ENCODE data around the gene ADGB.

ADGB gene

DNA sequence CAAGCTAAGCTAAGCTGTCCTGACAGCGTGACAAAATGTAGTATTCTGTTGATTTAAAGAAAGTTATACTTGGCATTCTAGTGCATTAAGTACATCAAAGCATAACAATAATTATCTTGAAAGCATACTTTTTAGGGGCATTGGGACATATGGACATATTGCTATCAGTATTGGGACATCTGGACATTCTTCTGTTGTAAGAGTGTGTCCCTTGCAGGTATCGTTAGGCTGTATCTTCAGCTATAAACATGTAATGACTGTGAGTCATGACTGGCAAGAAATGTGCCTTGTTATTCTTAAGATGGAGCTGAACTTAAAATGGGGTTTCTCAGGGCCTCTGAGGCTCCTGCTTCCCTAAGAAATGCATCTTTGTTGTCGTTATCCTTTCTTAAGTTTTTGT lies 74.3 kb downstream of the ADGB start:
- no peaks in the 10 kb centered on the region for H3K36me3 ChIP-seq (ENCODE audit: control insufficient read depth, insufficient read depth, low read length)
- no peaks in the 10 kb centered on the region for H3K4me1 ChIP-seq (ENCODE audit: control insufficient read depth, insufficient read depth, low read length, poor library complexity, severe bottlenecking)
- H3K9me3 ChIP-seq (ENCODE audit: control insufficient read depth, low read length): no peaks in the 10 kb centered on the region
- 88% methylated on average over 1 of the region's 3 CpGs for WGBS, 2 experiments (ENCODE audit: insufficient coverage in 2 of 2)
- H3K27ac ChIP-seq (ENCODE audit: low read depth, low read length, severe bottlenecking): no peak overlapping the region
- no peak overlapping the region for H3K4me3 ChIP-seq (ENCODE audit: extremely low read depth, insufficient read depth, low read length, poor library complexity, severe bottlenecking)

DNA sequence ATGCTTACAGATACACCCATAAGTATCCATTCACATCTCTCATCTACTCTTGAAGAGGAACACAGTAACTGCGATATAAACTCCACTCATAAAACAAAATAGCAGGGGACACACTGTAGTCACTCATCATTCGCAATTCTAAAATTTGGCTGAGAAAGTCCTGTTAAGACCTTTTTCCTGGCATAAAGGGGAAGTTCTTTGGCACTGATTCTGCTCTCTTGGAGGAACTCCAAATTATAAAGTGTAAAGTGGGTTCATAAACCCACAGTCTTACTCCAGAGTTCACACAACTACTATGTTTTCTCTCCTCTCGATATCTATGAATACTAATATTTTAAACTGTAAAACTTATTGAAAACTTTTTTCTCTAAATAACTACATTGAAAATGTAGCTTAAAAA lies 80.6 kb downstream of the ADGB start:
- H3K36me3 ChIP-seq (ENCODE audit: control insufficient read depth, insufficient read depth, low read length): no peaks in the 10 kb centered on the region
- H3K4me3 ChIP-seq (ENCODE audit: extremely low read depth, insufficient read depth, low read length, poor library complexity, severe bottlenecking): no peak overlapping the region
- no peak overlapping the region for H3K27ac ChIP-seq (ENCODE audit: low read depth, low read length, severe bottlenecking)
- WGBS, 2 experiments (ENCODE audit: insufficient coverage in 2 of 2): no CpG with 5 or more reads among the region's 3 CpGs
- no peaks in the 10 kb centered on the region for H3K4me1 ChIP-seq (ENCODE audit: control insufficient read depth, insufficient read depth, low read length, poor library complexity, severe bottlenecking)
- H3K9me3 ChIP-seq (ENCODE audit: control insufficient read depth, low read length): no peaks in the 10 kb centered on the region

DNA sequence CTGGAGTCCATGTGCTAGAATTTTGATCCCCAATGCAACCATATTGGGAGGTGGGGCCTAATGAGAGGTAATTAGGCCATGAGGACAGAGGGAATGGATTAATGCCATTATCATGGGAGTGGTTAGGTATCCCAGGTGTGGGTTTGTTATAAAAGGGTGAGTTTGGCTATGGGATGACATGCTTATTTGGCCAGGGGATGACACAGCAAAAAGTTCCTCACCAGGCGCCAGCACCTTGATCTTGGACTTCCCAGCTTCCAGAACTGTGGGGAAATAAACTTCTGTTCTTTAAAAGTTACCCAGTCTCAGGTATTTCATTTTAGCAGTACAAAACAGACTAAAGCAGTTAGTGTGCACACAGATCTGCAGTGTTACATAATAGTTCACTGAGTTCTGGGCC lies 84.1 kb downstream of the ADGB start:
- H3K27ac ChIP-seq (ENCODE audit: low read depth, low read length, severe bottlenecking): no peak overlapping the region
- WGBS, 2 experiments (ENCODE audit: insufficient coverage in 2 of 2): 80 to 100% methylated on average over 1 of the region's 1 CpG
- no peaks in the 10 kb centered on the region for H3K36me3 ChIP-seq (ENCODE audit: control insufficient read depth, insufficient read depth, low read length)
- no peak overlapping the region for H3K4me3 ChIP-seq (ENCODE audit: extremely low read depth, insufficient read depth, low read length, poor library complexity, severe bottlenecking)
- no peaks in the 10 kb centered on the region for H3K4me1 ChIP-seq (ENCODE audit: control insufficient read depth, insufficient read depth, low read length, poor library complexity, severe bottlenecking)
- no peaks in the 10 kb centered on the region for H3K9me3 ChIP-seq (ENCODE audit: control insufficient read depth, low read length)

DNA sequence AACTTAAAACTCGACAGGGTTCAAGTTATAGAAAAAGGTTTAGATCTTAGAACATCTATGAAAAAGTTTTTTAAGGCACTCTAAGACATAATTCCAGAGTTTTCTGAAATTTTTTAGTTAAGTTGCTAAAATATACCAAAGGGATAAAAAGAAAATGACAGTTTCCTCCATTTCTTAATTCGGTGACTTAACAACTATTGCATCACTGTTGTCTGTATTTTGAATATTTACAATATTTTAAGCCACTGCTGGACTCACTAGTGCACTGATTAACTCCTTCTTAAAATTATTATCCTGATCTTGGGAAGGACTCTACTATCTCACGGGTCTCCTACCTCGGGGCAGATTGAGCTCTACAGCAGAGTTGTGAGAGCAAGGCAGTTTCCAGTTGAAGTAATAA lies 91.0 kb downstream of the ADGB start:
- Histone ChIP-seq H3K4me1 (ENCODE audit: control insufficient read depth, insufficient read depth, low read length, poor library complexity, severe bottlenecking) (no peaks in the 10 kb centered on the region), H3K9me3 (ENCODE audit: control insufficient read depth, low read length) (no peaks in the 10 kb centered on the region), H3K36me3 (ENCODE audit: control insufficient read depth, insufficient read depth, low read length) (no peaks in the 10 kb centered on the region), H3K27ac (ENCODE audit: low read depth, low read length, severe bottlenecking) (no peak overlapping the region), H3K4me3 (ENCODE audit: extremely low read depth, insufficient read depth, low read length, poor library complexity, severe bottlenecking) (no peak overlapping the region)
- 84% methylated on average over 2 of the region's 4 CpGs; no CpG with 5 or more reads in 1 of the 2 experiments for WGBS, 2 experiments (ENCODE audit: insufficient coverage in 2 of 2)

DNA sequence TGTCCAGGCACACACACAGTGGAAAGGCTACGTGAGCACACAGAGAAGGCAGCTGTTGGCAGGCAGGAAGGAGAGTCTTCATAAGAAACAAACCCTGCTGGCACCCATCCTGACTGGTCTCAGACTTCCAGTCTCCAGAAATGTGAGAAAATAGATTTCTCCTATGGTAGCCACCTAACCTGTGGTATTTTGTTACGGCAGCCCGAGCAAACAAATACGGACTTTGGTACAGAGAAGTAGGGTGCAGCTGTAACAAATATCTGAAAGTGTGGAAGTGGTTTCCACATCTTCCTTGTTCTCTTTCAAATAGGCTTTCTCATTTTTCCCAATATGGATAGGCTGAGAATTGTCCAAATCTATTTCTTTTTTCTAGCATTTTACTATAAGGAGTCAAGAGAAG lies 94.6 kb downstream of the ADGB start:
- H3K4me1 ChIP-seq (ENCODE audit: control insufficient read depth, insufficient read depth, low read length, poor library complexity, severe bottlenecking): no peaks in the 10 kb centered on the region
- no peak overlapping the region for H3K4me3 ChIP-seq (ENCODE audit: extremely low read depth, insufficient read depth, low read length, poor library complexity, severe bottlenecking)
- no peak overlapping the region for H3K27ac ChIP-seq (ENCODE audit: low read depth, low read length, severe bottlenecking)
- no peaks in the 10 kb centered on the region for H3K36me3 ChIP-seq (ENCODE audit: control insufficient read depth, insufficient read depth, low read length)
- 90% methylated on average over 3 of the region's 4 CpGs; no CpG with 5 or more reads in 1 of the 2 experiments for WGBS, 2 experiments (ENCODE audit: insufficient coverage in 2 of 2)
- no peaks in the 10 kb centered on the region for H3K9me3 ChIP-seq (ENCODE audit: control insufficient read depth, low read length)

DNA sequence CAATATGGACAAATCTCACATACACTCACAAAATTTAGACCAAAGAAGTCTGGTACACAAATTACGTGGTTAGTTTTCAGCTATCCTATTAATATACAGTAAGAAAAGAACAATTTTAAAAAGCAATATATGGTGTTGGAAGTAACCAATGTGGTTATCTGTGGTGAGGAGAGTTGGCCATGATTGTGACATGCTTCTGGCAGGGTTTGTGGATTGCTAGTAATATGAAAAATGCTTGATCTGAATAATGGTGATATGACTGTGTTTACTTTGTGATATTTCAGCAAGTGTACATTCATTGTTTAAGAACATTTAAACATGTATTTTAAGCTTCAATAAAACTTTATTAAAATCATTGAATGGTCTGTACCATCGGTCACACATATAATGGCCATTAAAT lies 99.1 kb downstream of the ADGB start:
- no peaks in the 10 kb centered on the region for H3K9me3 ChIP-seq (ENCODE audit: control insufficient read depth, low read length)
- no peaks in the 10 kb centered on the region for H3K4me1 ChIP-seq (ENCODE audit: control insufficient read depth, insufficient read depth, low read length, poor library complexity, severe bottlenecking)
- no CpG with 5 or more reads among the region's 2 CpGs for WGBS, 2 experiments (ENCODE audit: insufficient coverage in 2 of 2)
- H3K36me3 ChIP-seq (ENCODE audit: control insufficient read depth, insufficient read depth, low read length): no peaks in the 10 kb centered on the region
- no peak overlapping the region for H3K4me3 ChIP-seq (ENCODE audit: extremely low read depth, insufficient read depth, low read length, poor library complexity, severe bottlenecking)
- H3K27ac ChIP-seq (ENCODE audit: low read depth, low read length, severe bottlenecking): no peak overlapping the region

DNA sequence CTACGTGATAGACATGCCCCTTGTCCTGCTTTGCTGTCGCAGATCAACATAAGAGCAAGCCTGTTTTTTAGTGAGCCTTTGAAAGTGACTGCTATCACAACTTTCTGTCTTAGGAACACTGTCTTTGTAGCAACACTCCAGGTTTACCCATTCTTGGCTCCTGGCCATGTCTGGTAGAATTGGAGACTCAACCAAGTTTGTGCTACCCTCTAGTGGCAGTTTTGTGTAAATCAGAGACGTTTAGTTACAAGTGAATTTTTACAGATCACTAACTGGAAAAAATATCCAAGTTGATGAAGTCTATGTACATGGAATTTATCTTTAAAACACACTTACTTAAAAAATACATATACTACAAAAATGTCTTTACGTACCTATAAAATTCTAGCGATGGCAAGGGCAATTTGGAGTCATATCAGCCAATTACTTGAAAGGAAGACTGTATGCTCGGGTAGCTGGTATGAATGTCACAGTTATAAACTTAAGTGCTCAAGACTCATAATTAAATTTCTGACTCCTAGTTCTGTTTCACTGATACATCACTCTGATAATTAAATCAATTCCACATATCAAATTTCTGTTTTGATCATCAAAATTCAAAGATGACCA lies 101.4 kb downstream of the ADGB start:
- Histone ChIP-seq H3K4me1 (ENCODE audit: control insufficient read depth, insufficient read depth, low read length, poor library complexity, severe bottlenecking) (no peaks in the 10 kb centered on the region), H3K36me3 (ENCODE audit: control insufficient read depth, insufficient read depth, low read length) (no peaks in the 10 kb centered on the region), H3K27ac (ENCODE audit: low read depth, low read length, severe bottlenecking) (no peak overlapping the region), H3K4me3 (ENCODE audit: extremely low read depth, insufficient read depth, low read length, poor library complexity, severe bottlenecking) (no peak overlapping the region), H3K9me3 (ENCODE audit: control insufficient read depth, low read length) (no peaks in the 10 kb centered on the region)
- 70 to 75% methylated on average over 2 to 4 of the region's 6 CpGs for WGBS, 2 experiments (ENCODE audit: insufficient coverage in 2 of 2)

DNA sequence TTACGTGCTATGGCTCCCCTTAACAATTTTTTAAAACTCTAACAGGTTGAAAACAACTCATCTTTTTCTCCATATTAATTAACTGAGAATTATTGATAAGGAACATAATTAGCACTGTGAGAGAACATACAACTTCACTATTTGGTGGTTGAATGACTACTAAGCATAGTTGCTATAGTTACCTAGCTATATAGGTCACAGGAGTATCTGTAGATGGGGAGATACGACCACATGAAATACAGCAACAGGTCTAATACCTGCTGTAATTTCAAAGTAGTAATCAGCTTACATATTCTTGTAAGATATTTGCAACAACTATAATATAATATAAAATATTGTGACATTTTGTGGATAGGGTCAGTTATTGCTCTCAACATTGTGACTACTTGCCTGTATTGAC lies 102.9 kb downstream of the ADGB start:
- H3K4me1 ChIP-seq (ENCODE audit: control insufficient read depth, insufficient read depth, low read length, poor library complexity, severe bottlenecking): no peaks in the 10 kb centered on the region
- no peaks in the 10 kb centered on the region for H3K36me3 ChIP-seq (ENCODE audit: control insufficient read depth, insufficient read depth, low read length)
- H3K4me3 ChIP-seq (ENCODE audit: extremely low read depth, insufficient read depth, low read length, poor library complexity, severe bottlenecking): no peak overlapping the region
- H3K27ac ChIP-seq (ENCODE audit: low read depth, low read length, severe bottlenecking): no peak overlapping the region
- WGBS, 2 experiments (ENCODE audit: insufficient coverage in 2 of 2): 100% methylated on average over 1 of the region's 2 CpGs; no CpG with 5 or more reads in 1 of the 2 experiments
- no peaks in the 10 kb centered on the region for H3K9me3 ChIP-seq (ENCODE audit: control insufficient read depth, low read length)

DNA sequence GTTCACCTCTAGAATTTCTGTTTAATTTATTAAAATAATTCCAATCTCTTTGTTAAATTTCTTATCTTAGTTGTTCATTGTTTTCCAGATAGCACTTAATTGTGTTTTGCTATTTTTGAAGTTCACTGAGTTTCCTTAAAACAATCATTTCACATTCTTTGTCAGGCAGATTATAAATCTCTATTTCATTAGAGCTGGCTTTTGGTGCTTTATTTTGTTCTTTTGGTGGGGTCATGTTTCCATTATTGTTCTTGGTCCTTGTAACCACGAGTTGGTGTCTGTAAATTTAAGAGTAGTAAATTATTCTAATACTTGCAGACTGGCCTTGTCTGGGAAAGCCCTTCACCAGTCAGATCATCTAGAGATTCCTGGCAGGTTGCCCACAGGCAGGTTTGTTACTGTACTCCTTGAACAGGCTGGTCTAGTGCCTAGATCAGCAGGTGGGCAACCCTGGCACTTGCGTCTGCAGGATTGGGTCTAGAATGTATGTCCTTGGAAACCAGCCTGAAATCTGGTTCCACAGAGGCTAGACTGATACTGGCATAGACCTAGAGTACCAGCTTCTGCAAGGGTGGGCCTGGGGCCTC lies 110.4 kb downstream of the ADGB start:
- no peaks in the 10 kb centered on the region for H3K4me1 ChIP-seq (ENCODE audit: control insufficient read depth, insufficient read depth, low read length, poor library complexity, severe bottlenecking)
- H3K4me3 ChIP-seq (ENCODE audit: extremely low read depth, insufficient read depth, low read length, poor library complexity, severe bottlenecking): no peak overlapping the region
- 100% methylated on average over 1 of the region's 2 CpGs for WGBS, 2 experiments (ENCODE audit: insufficient coverage in 2 of 2)
- no peaks in the 10 kb centered on the region for H3K36me3 ChIP-seq (ENCODE audit: control insufficient read depth, insufficient read depth, low read length)
- no peaks in the 10 kb centered on the region for H3K9me3 ChIP-seq (ENCODE audit: control insufficient read depth, low read length)
- no peak overlapping the region for H3K27ac ChIP-seq (ENCODE audit: low read depth, low read length, severe bottlenecking)

DNA sequence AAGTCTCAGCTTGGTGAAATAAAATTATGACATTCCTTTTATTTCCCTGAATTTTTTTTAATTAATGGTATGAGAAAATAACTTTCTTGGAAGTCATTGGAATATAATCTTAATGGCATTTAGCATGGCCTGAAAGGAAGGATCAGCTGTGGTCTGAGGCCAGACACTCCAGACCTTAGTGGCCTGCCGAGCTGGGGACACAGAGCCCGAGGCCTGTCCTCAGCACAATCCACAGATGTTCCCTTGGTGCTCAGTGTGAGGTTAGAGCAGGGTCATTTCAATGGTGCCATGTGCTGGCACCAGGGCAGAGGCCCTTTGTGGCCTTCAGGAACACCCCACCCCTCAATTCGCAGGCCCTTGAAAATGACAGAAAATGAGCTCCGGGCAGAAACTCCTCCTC lies 120.6 kb downstream of the ADGB start:
- Histone ChIP-seq H3K27ac (ENCODE audit: low read depth, low read length, severe bottlenecking) (no peak overlapping the region), H3K4me3 (ENCODE audit: extremely low read depth, insufficient read depth, low read length, poor library complexity, severe bottlenecking) (no peak overlapping the region), H3K4me1 (ENCODE audit: control insufficient read depth, insufficient read depth, low read length, poor library complexity, severe bottlenecking) (no peaks in the 10 kb centered on the region), H3K9me3 (ENCODE audit: control insufficient read depth, low read length) (no peaks in the 10 kb centered on the region), H3K36me3 (ENCODE audit: control insufficient read depth, insufficient read depth, low read length) (no peaks in the 10 kb centered on the region)
- WGBS, 2 experiments (ENCODE audit: insufficient coverage in 2 of 2): 71 to 74% methylated on average over 3 to 4 of the region's 4 CpGs

DNA sequence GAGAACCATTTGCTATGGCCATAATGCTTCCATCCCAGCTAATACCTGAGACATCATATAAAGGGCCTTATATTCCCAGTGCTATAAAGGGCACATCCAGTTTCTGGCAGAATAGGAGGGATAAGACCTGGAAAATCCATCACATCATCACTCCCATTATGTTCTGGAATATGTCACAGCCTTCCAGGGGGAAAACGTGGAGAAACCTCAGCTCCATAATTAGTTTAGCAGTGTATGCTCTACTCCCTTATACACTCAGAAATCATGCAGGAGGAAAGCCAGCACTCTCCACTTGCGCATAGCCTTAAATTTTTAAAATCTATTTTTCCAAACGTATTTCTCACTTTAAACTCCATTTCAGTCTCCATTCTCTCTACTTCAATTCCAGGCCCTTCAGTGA lies 140.9 kb downstream of the ADGB start:
- Histone ChIP-seq H3K4me3 (ENCODE audit: extremely low read depth, insufficient read depth, low read length, poor library complexity, severe bottlenecking) (no peak overlapping the region), H3K4me1 (ENCODE audit: control insufficient read depth, insufficient read depth, low read length, poor library complexity, severe bottlenecking) (no peaks in the 10 kb centered on the region), H3K9me3 (ENCODE audit: control insufficient read depth, low read length) (no peaks in the 10 kb centered on the region), H3K27ac (ENCODE audit: low read depth, low read length, severe bottlenecking) (no peak overlapping the region), H3K36me3 (ENCODE audit: control insufficient read depth, insufficient read depth, low read length) (no peaks in the 10 kb centered on the region)
- WGBS, 2 experiments (ENCODE audit: insufficient coverage in 2 of 2): 81 to 91% methylated on average over 3 of the region's 3 CpGs

All from mesodermal cell (in vitro differentiated cells).